PC-3 (cell line): ENCODE data around the gene RECQL5.
A peak's percentile ranks its signal among the peaks of the same experiment; 100 is the strongest.

Source experiments
- CTCF ChIP-seq: fragments of 300-600 bp; sonication (generic); conservative IDR thresholded peaks from 2 replicates; pipeline ENCODE4 v1.5.1; 2017; ENCODE audit warnings: antibody characterized with exemption, low read depth, mild to moderate bottlenecking, low read length
- EZH2phosphoT487 ChIP-seq: fragments of 300-600 bp; sonication (generic); IDR thresholded peaks from 2 replicates; pipeline ENCODE4 v1.6.1; 2018; ENCODE audit warnings: mild to moderate bottlenecking, antibody characterized with exemption, low read length, borderline replicate concordance

DNA sequence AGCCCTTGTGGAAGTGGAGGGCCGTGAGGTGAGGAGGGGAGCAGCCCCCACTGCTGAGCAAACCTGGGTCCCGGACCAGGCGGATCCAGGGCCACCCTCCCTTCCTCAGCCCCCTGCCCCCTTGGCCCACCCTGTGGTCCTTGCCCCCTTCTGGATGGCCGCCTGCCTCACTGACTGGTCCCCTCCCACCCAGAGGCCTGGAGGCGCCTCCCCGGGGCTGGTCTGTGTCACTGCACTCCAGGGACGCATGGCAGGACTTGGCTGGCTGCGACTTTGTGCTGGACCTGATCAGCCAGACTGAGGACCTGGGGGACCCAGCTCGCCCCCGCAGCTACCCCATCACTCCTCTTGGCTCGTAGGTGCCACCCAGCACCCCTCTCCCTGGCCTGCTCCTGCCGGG is 52.9 kb downstream of the RECQL5 start:
- TF ChIP-seq CTCF (peak; percentile 42), EZH2phosphoT487 (no peak)
